GM12872 (cell line): ENCODE results near the gene MXD1.

ENCODE experiments used
- TF ChIP-seq, protein P1 (sequence below): IDR thresholded peaks from 3 replicates; pipeline ENCODE4 v1.5.1; 2011; ENCODE audit warnings: low read depth, mild to moderate bottlenecking, low read length, moderate library complexity; ENCODE audit not compliant: insufficient read depth

The MXD1 gene

DNA sequence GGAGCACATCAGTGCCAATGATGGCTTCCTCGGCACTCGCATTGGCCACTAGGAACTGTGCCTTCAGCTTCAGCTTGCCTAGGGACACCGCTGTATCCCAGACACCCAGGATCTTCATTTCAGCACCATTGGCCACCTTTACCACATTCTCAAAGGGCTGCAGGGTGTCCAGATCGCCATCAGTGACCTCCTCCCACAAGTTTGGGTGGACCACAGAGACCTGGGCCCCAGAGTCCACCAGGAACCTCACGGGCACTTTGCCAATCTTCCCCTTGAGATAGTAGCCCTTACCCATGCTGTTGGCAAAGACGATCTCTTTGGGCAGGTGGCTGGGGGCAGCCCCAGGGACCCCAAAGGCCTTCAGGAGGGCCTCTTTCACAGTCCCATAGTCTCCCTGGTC lies 45.9 kb downstream of the MXD1 start:
- TF ChIP-seq, protein P1, sequence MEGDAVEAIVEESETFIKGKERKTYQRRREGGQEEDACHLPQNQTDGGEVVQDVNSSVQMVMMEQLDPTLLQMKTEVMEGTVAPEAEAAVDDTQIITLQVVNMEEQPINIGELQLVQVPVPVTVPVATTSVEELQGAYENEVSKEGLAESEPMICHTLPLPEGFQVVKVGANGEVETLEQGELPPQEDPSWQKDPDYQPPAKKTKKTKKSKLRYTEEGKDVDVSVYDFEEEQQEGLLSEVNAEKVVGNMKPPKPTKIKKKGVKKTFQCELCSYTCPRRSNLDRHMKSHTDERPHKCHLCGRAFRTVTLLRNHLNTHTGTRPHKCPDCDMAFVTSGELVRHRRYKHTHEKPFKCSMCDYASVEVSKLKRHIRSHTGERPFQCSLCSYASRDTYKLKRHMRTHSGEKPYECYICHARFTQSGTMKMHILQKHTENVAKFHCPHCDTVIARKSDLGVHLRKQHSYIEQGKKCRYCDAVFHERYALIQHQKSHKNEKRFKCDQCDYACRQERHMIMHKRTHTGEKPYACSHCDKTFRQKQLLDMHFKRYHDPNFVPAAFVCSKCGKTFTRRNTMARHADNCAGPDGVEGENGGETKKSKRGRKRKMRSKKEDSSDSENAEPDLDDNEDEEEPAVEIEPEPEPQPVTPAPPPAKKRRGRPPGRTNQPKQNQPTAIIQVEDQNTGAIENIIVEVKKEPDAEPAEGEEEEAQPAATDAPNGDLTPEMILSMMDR = no peak

DNA sequence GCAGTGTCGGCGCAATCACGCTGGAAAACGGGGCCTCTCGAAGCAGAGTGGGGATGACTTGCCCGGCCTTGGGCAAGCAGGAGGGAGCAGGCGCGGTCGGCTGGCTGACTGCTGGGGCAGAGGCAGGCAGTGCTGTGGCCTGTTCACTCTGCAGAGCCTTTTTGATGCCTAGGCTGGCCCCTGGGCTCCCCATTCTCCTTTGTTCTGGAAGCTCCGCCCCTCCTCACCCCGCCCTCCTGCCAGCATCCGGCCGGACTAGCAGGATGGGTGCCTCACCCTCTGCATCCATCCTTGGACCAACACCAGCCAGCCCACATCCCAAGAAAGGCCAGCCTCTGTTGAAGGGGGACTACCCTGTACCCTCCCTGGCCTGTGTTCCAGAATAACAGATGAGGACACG lies 46.6 kb downstream of the MXD1 start, which contains the start of gene ASPRV1:
ASPRV1 (minus strand) TSS at position 136 of the 400 bp plus-strand sequence. CDS start 195 bp downstream, outside the sequence.
- TF ChIP-seq, protein P1 = no peak

DNA sequence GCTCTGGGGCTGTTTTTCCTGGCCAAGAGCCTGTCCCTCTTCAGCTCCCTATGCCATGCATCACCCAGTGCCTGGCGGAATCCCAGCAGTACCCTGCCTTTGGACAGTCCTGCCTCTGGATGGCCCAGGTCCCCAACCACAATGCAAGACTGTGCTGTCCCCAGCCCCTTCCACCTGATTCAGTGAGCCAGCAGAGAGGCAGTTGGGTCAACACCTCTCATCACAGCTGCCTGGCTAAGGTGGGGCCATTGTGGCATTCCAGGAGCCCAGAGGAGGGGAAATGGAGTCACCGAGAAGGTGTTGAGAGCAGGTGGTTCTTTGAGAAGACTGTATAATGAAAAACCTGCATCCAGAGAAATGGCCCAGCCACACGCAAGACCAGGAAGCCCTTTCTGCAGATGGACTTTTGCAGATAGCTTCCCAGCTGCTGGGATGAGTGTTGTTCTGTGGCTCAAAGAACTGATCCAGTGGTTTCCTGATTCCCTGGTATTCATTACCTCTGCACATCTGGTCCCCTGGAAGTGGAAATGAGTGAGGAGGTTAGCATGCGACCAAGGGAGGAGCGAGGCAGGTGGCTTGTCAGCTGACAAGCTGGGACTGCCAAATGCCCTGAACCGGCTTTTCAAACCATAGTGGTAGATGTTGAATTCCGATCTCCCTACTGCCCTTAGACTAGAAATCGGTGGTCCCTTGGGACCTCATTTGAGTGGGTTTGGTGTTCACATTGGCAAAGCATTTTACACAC lies 48.2 kb downstream of the MXD1 start:
- TF ChIP-seq, protein P1 = no peak

DNA sequence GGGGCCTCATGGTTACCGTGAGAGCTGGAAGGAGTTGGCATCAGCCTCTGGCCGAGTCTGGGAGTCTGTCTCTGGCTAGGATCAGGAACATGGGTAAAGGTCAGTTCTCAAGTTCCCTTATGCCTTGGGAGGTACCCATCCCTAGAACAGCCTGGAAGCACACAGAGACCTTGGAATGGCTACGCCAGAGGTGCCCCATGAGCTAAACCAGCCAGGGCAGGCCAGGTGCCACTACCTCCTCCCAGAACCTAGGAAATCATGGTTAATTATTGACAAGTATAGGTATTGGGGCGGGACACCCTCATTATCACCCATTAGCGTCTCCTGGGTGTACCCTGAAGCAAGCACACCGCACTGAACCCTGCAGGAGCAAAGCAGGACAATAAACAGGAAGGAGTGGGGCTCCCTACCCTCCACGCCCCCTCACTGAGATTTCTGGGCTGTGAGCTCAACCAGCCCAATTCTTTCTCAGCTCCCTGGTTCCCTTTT lies 49.5 kb downstream of the MXD1 start:
- TF ChIP-seq, protein P1 = no peak

DNA sequence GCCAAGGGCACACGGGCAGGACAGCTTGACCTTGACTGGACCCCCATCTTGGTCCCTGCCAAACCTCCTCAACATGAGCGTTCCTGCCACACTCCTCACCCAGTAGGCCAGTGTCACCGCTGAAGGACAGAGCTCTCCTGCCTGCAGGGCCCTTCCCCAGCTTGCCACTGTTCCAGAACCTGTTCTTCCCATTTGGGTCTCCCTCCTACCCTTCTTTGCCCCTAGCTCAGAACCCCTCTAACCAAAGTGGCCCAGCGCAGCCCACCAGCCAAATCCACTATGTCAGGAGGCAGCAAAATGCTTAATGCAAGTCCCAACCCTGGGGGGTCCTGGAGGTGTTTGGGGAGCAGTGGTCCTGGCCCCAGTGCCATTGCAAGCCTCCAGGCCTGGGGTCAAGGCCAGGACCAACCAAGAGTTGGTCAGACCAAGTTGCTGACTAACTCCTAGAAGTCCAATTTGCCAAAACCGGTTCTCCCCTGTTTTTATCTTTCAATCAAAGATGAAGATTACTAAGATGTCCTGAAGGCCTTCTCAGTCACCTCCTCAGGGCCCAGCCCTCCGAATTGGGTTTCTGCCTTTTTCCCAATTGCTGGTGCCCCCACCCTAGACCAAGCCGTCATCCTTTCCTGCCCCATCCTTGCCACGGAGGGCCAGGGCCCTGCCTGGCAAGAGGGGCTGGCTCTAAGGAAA lies 51.0 kb downstream of the MXD1 start:
- TF ChIP-seq, protein P1 = no peak

DNA sequence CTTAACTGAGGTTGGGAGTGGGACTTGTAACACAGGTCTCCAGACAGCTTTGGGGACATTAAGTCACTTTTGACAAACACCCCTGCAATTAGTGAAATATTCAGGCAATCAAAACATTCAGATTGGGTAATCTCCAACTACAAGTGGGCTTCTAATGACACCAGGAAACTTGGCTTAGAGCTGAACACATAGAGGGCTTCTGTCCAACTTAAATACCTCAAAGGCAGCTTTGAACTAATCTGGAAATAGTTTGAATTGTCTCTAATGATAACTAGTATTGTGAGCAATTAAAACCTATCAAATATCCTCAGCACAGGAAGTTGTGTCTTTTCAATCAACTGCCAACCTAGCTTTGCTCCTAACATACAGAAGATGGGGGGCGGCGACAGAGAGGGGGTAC lies 51.6 kb downstream of the MXD1 start:
- TF ChIP-seq, protein P1 = no peak

DNA sequence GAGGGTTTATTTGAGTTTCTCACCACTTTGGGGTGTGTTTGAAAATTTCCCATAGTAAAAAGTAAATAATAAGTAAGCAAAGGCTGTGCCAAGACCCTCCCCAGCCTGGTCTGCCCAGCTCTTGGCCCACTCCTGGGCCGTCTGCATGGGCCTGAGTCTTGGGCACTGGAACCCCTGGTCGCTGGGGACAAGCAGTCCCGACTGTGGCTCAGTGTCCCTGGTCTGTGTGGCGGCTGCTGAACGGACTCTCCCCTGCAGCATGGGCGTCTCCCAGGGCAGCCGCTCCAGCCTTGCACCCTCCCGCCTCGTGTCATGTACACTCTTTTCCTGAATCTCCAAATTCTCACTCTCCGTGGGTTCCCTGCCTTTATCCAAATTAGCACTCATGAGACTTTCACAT lies 53.7 kb downstream of the MXD1 start:
- TF ChIP-seq, protein P1 = no peak
